HG02943 (cell line): ENCODE results near the gene ZNF821.
A peak's percentile ranks its signal among the peaks of the same experiment; 100 is the strongest.
"Not testable (repeated sequence)": the region's sequence is repeated elsewhere in the genome, so short reads cannot be mapped to it uniquely, and the experiment has no call there.

ENCODE experiments used
- ATAC-seq: cut with Tn5 transposase; IDR thresholded peaks from one replicate; pipeline ENCODE4 v1.9.1; 2021; ENCODE audit warnings: mild to moderate bottlenecking, low read depth, moderate library complexity; ENCODE audit not compliant: unreplicated experiment

ZNF821 gene

DNA sequence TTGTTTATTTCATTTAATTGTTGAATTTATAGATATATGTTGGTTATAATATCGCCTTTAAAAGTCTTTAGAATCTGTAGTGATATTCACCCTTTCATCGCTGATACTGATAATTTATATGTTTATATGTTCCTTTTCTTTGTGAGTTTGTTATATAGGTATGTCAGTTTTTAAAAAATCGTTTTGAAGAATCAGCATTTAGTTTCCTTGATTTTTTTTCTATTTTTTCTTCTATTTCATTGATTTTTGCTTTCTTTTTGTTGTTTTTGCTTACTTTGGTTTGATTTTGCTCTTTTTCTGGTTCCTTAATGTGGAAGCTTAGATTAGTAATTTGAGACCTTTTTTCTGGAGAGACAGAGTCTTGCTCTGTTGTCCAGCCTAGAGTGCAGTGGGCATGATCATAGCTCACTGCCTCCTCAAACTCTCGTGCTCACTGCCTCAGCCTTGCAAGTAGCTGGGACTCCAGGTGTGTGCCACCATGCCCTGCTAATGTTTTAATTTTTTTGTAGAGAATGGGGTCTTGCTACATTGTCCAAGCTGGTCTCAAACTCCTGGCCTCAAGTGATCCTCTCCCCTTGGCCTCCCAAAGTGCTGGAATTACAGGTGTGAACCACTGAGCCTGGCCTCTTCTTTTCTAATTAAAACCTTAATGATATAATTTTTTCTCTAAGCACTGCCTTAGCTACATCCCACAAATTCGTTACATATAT, 18.8 kb upstream of the ZNF821 start:
- no peak for ATAC-seq

DNA sequence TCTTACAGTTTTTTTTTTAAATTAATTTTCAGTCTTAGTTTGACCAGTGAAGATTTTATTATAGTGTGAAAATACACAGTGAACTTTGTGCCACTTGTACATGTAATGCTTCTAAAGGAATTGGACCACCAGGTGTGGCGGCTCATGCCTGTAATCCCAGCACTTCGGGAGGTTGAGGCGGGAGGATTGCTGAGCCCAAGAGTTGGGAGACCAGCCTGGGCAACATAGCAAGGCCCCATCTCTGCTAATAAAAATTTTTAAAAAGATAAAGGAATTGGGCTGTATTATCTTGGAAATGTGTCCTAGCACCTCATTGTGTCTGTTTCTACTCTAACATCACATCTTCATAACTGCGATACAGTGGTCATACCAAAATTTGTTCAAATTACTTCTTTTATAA, 15.2 kb upstream of the ZNF821 start:
- ATAC-seq: no peak

DNA sequence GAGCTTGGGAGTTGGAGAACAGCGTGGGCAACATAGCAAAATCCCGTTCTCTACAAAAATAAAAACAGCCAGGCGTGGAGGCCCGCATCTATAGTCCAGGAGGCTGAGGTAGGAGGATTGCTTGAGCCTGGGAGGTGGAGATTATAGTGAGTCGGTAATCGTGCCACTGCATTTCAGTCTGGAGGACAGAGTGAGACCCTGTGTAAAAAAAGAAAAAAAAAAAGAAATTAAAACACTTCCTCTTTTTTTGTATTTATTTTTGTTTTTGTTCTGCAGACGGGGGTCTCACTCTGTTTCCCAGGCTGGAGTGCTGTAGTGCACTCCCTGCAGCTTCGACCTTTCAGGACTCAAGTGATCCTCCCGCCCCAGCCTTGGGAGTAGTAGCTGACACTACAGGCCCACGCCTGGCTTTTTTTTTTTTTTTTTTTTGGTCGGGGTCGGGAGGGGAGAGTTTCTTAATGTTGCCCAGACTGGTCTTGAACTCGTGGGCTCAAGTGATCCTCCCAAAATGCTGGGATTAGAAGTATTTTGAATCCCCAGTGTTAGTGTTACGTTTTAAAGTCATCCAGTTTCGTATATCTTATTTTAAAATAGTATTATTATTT, 12.9 kb upstream of the ZNF821 start:
- ATAC-seq: no peak

- peak; percentile 28 for ATAC-seq
Observed at GRCh38 chr16:71895679-71896365, 11.8 kb upstream of the ZNF821 start.

- peak; percentile 80 for ATAC-seq
Observed at GRCh38 chr16:71894921-71895678, 11.1 kb upstream of the ZNF821 start, which contains the start of gene IST1. IST1 (plus strand) TSS chr16:71895531; CDS start chr16:71915641, 20,110 bp downstream.

GRCh38 chr16:71894229-71894920, 10.4 kb upstream of the ZNF821 start:
- ATAC-seq: peak; percentile 24

- no peak for ATAC-seq
Observed at GRCh38 chr16:71893888-71894228, 9.9 kb upstream of the ZNF821 start.

DNA sequence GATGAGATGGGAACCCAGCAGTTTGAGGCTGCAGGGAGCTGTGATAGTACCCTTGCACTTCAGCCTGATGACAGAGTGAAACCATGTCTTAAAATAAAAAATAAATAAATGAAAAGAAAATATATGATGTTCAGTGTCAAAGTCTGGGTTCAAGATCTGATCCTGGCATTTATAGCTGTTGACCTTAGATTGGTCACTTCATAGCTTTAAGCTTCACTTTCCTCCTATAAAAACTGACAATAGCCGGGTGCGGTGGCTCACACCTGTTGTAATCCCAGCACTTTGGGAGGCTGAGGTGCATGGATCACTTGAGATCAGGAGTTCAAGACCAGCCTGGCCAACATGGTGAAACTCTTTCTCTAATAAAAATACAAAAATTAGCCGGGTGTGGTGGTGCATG, 5.2 kb upstream of the ZNF821 start:
- ATAC-seq: no peak

- ATAC-seq: no peak
Observed at GRCh38 chr16:71885261-71885650, 1.3 kb upstream of the ZNF821 start.

- peak; percentile 47 for ATAC-seq
Observed at GRCh38 chr16:71883168-71883848, 674 bp downstream of the ZNF821 start.

DNA sequence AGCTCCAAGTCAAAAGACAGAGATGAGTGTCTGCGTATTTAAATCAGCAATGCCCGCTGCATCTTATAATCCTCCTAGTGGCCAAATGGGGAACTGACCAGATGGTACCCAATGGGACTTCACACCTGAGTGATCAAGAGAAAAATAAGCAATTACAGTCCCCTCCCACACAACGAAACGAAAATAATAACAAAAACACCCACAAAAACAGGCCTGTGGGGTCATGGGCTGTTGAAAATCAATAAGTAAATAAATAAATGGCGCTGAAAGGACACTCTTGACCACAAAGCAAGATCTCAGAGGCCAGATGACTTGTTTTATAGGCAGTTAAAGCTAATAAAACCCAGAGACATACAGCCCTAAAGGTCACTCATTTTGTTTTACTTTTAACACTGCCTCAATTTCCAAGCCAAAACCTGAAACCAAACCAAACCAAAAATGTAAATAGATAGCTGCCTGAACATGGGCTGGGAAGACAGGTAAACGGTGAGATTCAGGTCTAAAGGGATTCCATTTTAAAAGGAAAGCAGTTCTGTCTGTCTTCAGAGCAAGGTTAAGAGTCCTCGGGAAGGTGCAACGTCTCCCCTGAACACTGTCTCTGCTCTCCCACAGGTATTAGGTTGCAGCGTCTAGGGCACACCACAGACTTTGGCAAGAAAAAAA, 1.3 kb downstream of the ZNF821 start:
- ATAC-seq: peak; percentile 47

DNA sequence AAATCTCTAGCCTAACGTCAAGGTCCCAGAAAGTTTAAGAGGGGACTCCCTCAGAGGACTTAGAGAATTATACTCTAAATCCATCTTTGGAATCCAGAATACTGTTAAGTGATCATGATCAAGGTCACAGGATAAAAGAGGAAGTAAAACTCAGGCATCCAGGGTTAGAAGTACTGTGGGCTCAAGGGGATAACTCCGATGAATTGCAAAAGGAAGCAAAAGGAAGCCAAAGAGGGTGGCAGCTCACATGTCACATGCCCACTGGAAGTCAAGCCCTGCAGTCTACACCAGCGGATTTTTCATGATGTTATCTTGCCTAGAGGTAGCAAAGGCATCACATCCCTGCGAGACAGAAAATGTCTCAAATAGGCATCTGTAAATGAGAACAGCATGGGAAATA, 3.8 kb downstream of the ZNF821 start:
- no peak for ATAC-seq

- no peak for ATAC-seq
Observed at GRCh38 chr16:71878911-71879310, 5.1 kb downstream of the ZNF821 start.

DNA sequence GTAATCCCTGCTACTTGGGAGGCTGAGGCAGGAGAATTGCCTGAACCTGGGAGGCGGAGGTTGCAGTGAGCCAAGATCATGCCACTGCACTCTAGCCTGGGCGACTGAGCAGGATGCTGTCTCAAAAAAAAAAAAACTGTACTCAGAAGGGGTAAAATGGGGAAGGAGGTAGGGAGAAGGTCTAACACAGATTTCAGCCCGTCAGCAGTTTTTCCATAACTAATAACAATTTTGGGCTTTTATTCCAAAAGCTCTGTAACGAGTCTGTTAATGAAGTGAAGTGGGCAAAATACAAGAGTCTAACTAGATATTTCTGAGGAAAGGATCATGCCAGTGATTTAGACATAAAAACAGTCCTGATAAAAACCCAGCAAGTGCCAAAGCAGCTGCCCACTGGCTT, 10.8 kb downstream of the ZNF821 start:
- ATAC-seq: no peak

DNA sequence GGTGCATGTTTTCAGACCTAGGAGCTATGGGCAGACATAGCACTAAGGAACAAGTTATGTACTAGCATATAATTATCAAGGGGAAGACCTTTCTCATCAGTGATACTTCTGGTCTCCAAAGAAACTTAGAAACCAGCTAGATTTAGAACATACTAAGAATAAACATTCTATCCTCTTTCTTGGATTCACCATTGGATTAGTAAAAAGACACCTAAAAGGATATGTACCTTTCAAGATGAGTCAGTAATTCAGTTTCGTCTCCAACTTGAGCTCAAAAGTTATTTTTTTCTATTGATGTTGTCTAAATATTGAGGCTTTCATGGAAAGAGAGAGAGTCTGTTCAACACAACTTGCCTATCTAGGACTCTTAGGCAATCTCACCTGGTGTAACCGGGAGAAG, 13.2 kb downstream of the ZNF821 start:
- no peak for ATAC-seq

DNA sequence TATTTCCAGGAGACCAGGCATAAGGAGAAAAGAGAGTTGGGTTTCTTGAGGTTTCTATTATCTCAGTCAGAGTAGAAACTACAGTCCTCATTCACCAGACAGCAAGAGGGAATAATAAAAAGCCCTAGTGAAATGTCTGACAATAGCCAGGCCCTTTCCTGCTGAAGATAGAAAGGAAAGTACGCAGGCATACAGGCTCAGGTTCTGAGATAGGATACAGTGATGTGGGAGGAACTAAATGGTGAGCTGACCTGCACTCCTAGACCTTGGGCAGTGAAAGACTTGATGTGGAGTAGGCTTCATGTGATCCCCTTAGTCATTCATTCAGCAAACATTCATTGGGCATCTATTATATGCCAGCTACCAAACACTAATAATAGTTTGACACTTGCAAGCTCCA, 14.9 kb downstream of the ZNF821 start:
- no peak for ATAC-seq

DNA sequence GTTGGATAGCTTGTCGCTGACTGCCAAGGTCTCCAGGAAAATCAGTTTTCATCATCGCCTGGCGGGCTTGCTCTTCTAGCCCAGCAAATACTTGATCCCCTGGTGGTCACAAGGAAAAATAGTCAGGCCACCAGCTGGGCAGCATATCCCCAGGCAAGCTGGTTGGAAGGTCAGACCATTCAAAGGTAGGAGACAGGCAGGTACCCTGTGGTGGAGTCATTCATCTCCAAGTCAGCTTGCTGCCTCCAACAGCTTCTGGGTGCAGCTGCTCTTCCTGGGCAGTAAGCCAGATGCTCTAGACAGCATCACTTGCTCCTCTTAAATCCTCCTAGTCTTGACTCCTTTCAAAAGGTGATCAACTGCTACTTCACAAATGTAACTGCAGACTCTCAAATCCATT, 16.0 kb downstream of the ZNF821 start:
- ATAC-seq: no peak

- not testable (repeated sequence) for ATAC-seq
Observed at GRCh38 chr16:71867175-71867574, 16.8 kb downstream of the ZNF821 start.

- no peak for ATAC-seq
Observed at GRCh38 chr16:71865173-71865863, 18.7 kb downstream of the ZNF821 start.
